Kidney epithelial cell (primary cell): ENCODE measurements around the gene ZNF277. TPM values are rescaled to one million over a fixed set of nuclear protein-coding genes. Genes with fewer than 3 reads are reported as not detected.

Experiments
- DNase-seq: peaks from one replicate; pipeline ENCODE4 v3.0.0-alpha.2; 2010; ENCODE audit warnings: low read depth
- H3K27me3 ChIP-seq: 2 replicates; pipeline ENCODE4 v1.6.0; 2011; ENCODE audit warnings: low read length; ENCODE audit not compliant: control insufficient read depth, insufficient read depth
- H3K36me3 ChIP-seq: 2 replicates; pipeline ENCODE4 v1.5.1; 2011; ENCODE audit warnings: low read length; ENCODE audit not compliant: control insufficient read depth, insufficient read depth
- H3K4me3 ChIP-seq: 2 replicates; pipeline ENCODE4 v1.5.1; 2011; ENCODE audit warnings: low read depth, mild to moderate bottlenecking, control low read depth, low read length
- CTCF ChIP-seq: IDR thresholded peaks from 2 replicates; pipeline ENCODE4 v1.5.1; 2011; ENCODE audit warnings: mild to moderate bottlenecking, moderate library complexity, low read length, control low read depth, inconsistent platforms; ENCODE audit not compliant: insufficient read depth, poor library complexity, severe bottlenecking
- total RNA-seq: library from RNA; depleted of rRNA; stranded (reverse); fragments of >200 nt; gene quantifications from 2 replicates; pipeline ENCODE4 v1.2.3, GENCODE V29; 2015

The ZNF277 gene
- total RNA-seq, 1 donor from 2014 or later: 34.6 TPM

- no peak for TF ChIP-seq CTCF
- DNase-seq: no peak
- Histone ChIP-seq H3K27me3 (no peaks in the 10 kb centered on the region), H3K4me3 (no peak overlapping the region), H3K36me3 (no peaks in the 10 kb centered on the region)
These were observed 159.1 kb downstream of the ZNF277 start for GRCh38 chr7:112365551-112365950.

- no peaks in the 10 kb centered on the region for H3K36me3 ChIP-seq
- no peak for DNase-seq
- no peak for TF ChIP-seq CTCF
- H3K4me3 ChIP-seq: no peak overlapping the region
- H3K27me3 ChIP-seq: no peaks in the 10 kb centered on the region
These were observed 160.4 kb downstream of the ZNF277 start for GRCh38 chr7:112366886-112367285.

- no peak for TF ChIP-seq CTCF
- no peaks in the 10 kb centered on the region for H3K36me3 ChIP-seq
- no peak for DNase-seq
- H3K4me3 ChIP-seq: no peak overlapping the region
- no peaks in the 10 kb centered on the region for H3K27me3 ChIP-seq
These were observed 163.9 kb downstream of the ZNF277 start for GRCh38 chr7:112370436-112370835.

GRCh38 chr7:112371701-112372100 is 165.2 kb downstream of the ZNF277 start:
- TF ChIP-seq CTCF: no peak
- no peak overlapping the region for H3K4me3 ChIP-seq
- no peaks in the 10 kb centered on the region for H3K36me3 ChIP-seq
- no peak for DNase-seq
- H3K27me3 ChIP-seq: no peaks in the 10 kb centered on the region

- no peak for DNase-seq
- no peaks in the 10 kb centered on the region for H3K27me3 ChIP-seq
- no peaks in the 10 kb centered on the region for H3K36me3 ChIP-seq
- H3K4me3 ChIP-seq: no peak overlapping the region
- TF ChIP-seq CTCF: no peak
These were observed 165.6 kb downstream of the ZNF277 start for GRCh38 chr7:112372101-112372500.

GRCh38 chr7:112377593-112377992 is 171.1 kb downstream of the ZNF277 start:
- no peak for DNase-seq
- H3K4me3 ChIP-seq: no peak overlapping the region
- no peaks in the 10 kb centered on the region for H3K36me3 ChIP-seq
- TF ChIP-seq CTCF: no peak
- no peaks in the 10 kb centered on the region for H3K27me3 ChIP-seq
